Parathyroid adenoma (tissue), 2 donors: ENCODE measurements around the gene OR51D1.

ENCODE experiments used
- H2AFZ ChIP-seq: fragments of 300-600 bp; sonication (generic); one replicate; pipeline ENCODE4 v1.7.0; 2017; ENCODE audit warnings: antibody characterized with exemption, mild to moderate bottlenecking
- H3K27ac ChIP-seq: fragments of 300-600 bp; sonication (generic); one replicate; pipeline ENCODE4 v1.7.0; 2017
- H3K27me3 ChIP-seq: fragments of 300-600 bp; sonication (generic); one replicate; pipeline ENCODE4 v1.7.0; 2017; ENCODE audit warnings: low read length; ENCODE audit not compliant: control insufficient read depth, insufficient read depth
- H3K36me3 ChIP-seq: fragments of 300-600 bp; sonication (generic); one replicate; pipeline ENCODE4 v1.7.0; 2017; ENCODE audit warnings: low read length; ENCODE audit not compliant: control insufficient read depth, insufficient read depth
- H3K4me1 ChIP-seq: fragments of 300-600 bp; sonication (generic); one replicate; pipeline ENCODE4 v1.7.0; 2017; ENCODE audit warnings: control low read depth
- H3K4me2 ChIP-seq: fragments of 300-600 bp; sonication (generic); one replicate; pipeline ENCODE4 v1.7.0; 2017; ENCODE audit warnings: low read length
- H3K4me3 ChIP-seq: fragments of 300-600 bp; sonication (generic); one replicate; pipeline ENCODE4 v1.7.0; 2017; ENCODE audit warnings: low read depth, low read length
- H3K79me2 ChIP-seq: fragments of 300-600 bp; sonication (generic); one replicate; pipeline ENCODE4 v1.7.0; 2017; ENCODE audit warnings: control low read depth
- H3K9ac ChIP-seq: fragments of 300-600 bp; sonication (generic); one replicate; pipeline ENCODE4 v1.7.0; 2017; ENCODE audit warnings: mild to moderate bottlenecking
- H3K9me3 ChIP-seq: fragments of 300-600 bp; sonication (generic); one replicate; pipeline ENCODE4 v1.7.0; 2017; ENCODE audit warnings: low read length; ENCODE audit not compliant: control insufficient read depth
- CTCF ChIP-seq: fragments of 300-600 bp; sonication (generic); IDR thresholded peaks from one replicate; pipeline ENCODE4 v1.7.0; 2017; ENCODE audit warnings: antibody characterized with exemption, mild to moderate bottlenecking
- donor health status: primary hyperparathyroidism.

OR51D1 gene

GRCh38 chr11:4643076-4643475, 5.8 kb downstream of the OR51D1 start:
- no peak overlapping the region for H3K4me2 ChIP-seq
- H3K9ac ChIP-seq: no peak overlapping the region
- H3K79me2 ChIP-seq: no peaks in the 10 kb centered on the region
- no peaks in the 10 kb centered on the region for H3K27me3 ChIP-seq
- H3K27ac ChIP-seq: no peak overlapping the region
- H3K36me3 ChIP-seq: no peaks in the 10 kb centered on the region
- H3K4me1 ChIP-seq: no peaks in the 10 kb centered on the region
- no peak overlapping the region for H2AFZ ChIP-seq
- no peak for TF ChIP-seq CTCF
- H3K9me3 ChIP-seq: no peaks in the 10 kb centered on the region
- H3K4me3 ChIP-seq: no peak overlapping the region

- H3K9ac ChIP-seq: no peak within 1 kb of the TSS
- TF ChIP-seq CTCF: no peak
- no peaks in the 10 kb centered on the region for H3K9me3 ChIP-seq
- no peak within 1 kb of the TSS for H3K4me3 ChIP-seq
- H3K27me3 ChIP-seq: no peaks in the 10 kb centered on the region
- no peaks in the 10 kb centered on the region for H3K79me2 ChIP-seq
- H3K4me2 ChIP-seq: no peak within 1 kb of the TSS
- no peak within 1 kb of the TSS for H3K27ac ChIP-seq
- no peaks in the 10 kb centered on the region for H3K36me3 ChIP-seq
- no peak within 1 kb of the TSS for H2AFZ ChIP-seq
- H3K4me1 ChIP-seq: no peaks in the 10 kb centered on the region
Measured at GRCh38 chr11:4643682-4644081, 6.4 kb downstream of the OR51D1 start, which contains the start of gene OR51E1. Gene OR51E1 (plus strand): TSS chr11:4643982. CDS start chr11:4652527, 8,545 bp downstream.

GRCh38 chr11:4644233-4644632, 7.0 kb downstream of the OR51D1 start:
- H2AFZ ChIP-seq: no peak overlapping the region
- H3K4me2 ChIP-seq: no peak overlapping the region
- no peaks in the 10 kb centered on the region for H3K27me3 ChIP-seq
- TF ChIP-seq CTCF: no peak
- no peak overlapping the region for H3K9ac ChIP-seq
- no peaks in the 10 kb centered on the region for H3K4me1 ChIP-seq
- H3K27ac ChIP-seq: no peak overlapping the region
- no peaks in the 10 kb centered on the region for H3K36me3 ChIP-seq
- no peaks in the 10 kb centered on the region for H3K79me2 ChIP-seq
- H3K9me3 ChIP-seq: no peaks in the 10 kb centered on the region
- H3K4me3 ChIP-seq: no peak overlapping the region

- H3K79me2 ChIP-seq: no peaks in the 10 kb centered on the region
- H3K9ac ChIP-seq: no peak overlapping the region
- H3K4me3 ChIP-seq: no peak overlapping the region
- no peaks in the 10 kb centered on the region for H3K9me3 ChIP-seq
- H3K4me2 ChIP-seq: no peak overlapping the region
- H3K27me3 ChIP-seq: no peaks in the 10 kb centered on the region
- H3K4me1 ChIP-seq: no peaks in the 10 kb centered on the region
- H3K27ac ChIP-seq: no peak overlapping the region
- H2AFZ ChIP-seq: no peak overlapping the region
- no peak for TF ChIP-seq CTCF
- no peaks in the 10 kb centered on the region for H3K36me3 ChIP-seq
Measured at GRCh38 chr11:4645974-4646373, 8.7 kb downstream of the OR51D1 start.

GRCh38 chr11:4647766-4648165, 10.5 kb downstream of the OR51D1 start:
- Histone ChIP-seq H3K27me3 (no peaks in the 10 kb centered on the region), H3K4me3 (no peak overlapping the region), H3K9me3 (no peaks in the 10 kb centered on the region), H3K4me2 (no peak overlapping the region), H3K9ac (no peak overlapping the region), H2AFZ (no peak overlapping the region), H3K27ac (no peak overlapping the region), H3K79me2 (no peaks in the 10 kb centered on the region), H3K36me3 (no peaks in the 10 kb centered on the region), H3K4me1 (no peaks in the 10 kb centered on the region)
- TF ChIP-seq CTCF: no peak
